OCI-LY7 (cell line): Measurements from ENCODE around the gene SH3RF1.

ENCODE experiments used
- CTCF ChIP-seq: fragments of 200-600 bp; sonication (generic); conservative IDR thresholded peaks from 2 replicates; pipeline ENCODE4 v1.5.1; 2014; ENCODE audit warnings: mild to moderate bottlenecking, antibody characterized with exemption, low read length, moderate library complexity, mixed read lengths
- EZH2phosphoT487 ChIP-seq: fragments of 200-600 bp; sonication (generic); IDR thresholded peaks from 2 replicates; pipeline ENCODE4 v1.6.1; 2018; ENCODE audit warnings: low read depth, borderline replicate concordance, mild to moderate bottlenecking, mixed run types, antibody characterized with exemption, low read length, moderate library complexity, mixed read lengths

- TF ChIP-seq CTCF = no peak
- TF ChIP-seq EZH2phosphoT487 = no peak
Observed at GRCh38 chr4:169132561-169133305, 138.0 kb downstream of the SH3RF1 start.
